ENCODE measurements around the gene RPL21. TPM values are rescaled to one million over a fixed set of nuclear protein-coding genes. Genes with fewer than 3 reads are reported as not detected.
"Not testable (repeated sequence)": the region's sequence is repeated elsewhere in the genome, so short reads cannot be mapped to it uniquely, and the experiment has no call there.

RPL21 gene
- polyA plus RNA-seq (ENCODE audit: insufficient read length in 4 of 4), result 100 to 1,000 TPM; 694 to 850 (median 720) TPM

DNA sequence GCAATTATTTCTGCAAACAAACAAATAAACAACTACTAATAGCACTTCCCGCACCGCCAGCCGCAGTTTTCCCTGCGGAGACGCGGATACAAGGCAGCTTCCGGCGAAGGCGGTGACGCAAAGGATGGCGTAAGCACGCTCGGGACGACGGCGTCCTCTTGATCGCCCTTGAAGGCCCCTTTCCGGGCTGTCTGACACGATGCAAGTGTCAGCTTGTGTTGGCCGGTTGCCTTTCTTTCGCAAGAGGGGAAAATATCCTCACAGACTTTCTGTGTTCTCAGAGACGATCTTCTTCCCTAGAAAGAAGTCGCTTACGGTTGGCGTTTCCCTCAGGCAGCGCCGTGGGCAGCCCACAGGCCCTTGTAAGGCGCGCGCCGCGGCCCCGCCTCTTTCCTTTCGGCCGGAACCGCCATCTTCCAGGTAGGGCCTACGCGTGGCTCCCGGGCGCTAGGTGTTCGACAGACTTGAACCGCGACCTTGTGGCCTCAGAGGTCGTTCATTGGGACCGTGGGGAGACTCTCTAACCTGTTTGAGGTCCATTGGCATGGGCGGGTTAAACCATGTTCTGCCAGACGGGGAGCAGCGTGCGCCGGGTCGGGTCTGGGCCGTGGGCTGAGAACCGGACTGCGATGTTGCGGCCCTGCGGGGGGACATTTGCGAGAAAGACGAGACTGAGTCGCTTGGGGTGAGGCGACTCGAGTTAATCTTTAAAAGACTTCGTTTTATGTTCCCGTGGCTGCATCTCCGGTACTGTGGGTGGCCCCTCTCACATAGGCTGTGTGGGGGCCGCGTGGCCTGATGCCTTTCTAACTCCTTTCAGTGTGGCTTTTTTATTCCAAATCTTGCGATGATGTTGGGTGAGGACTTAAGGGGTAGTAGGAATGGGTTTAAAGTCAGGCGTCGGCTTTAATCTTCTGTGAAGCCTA lies at the start of gene RPL21:
TSS of gene RPL21 (plus strand) at position 393 of the 926 bp plus-strand sequence. CDS start 2,219 bp downstream, outside the sequence.
- DNase-seq (ENCODE audit: low read depth in 4 of 4, low spot score in 3 of 4), result peak; percentile 91 to 98 (median 94)

DNA sequence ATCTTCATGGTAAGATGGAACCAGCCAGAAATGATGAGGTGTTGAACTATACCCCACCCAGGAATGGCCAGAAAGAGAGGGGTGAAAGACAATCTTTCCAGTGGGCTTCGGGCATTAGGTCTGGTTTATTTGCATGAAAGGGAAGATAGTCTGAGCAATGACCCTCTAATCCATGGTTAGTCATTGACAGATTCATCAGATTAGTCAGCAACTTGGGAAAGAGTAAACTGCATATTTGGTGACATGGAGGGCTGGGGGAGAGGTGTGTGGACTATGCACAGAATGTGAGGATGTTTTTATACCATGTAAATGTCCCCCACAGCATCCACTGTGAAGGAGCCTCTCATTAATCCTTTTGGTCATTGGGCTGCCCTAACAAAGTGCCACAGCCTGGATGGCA lies 49.7 kb upstream of the RPL21 start:
- no peak for DNase-seq (ENCODE audit: low read depth in 4 of 4, low spot score in 3 of 4)

DNA sequence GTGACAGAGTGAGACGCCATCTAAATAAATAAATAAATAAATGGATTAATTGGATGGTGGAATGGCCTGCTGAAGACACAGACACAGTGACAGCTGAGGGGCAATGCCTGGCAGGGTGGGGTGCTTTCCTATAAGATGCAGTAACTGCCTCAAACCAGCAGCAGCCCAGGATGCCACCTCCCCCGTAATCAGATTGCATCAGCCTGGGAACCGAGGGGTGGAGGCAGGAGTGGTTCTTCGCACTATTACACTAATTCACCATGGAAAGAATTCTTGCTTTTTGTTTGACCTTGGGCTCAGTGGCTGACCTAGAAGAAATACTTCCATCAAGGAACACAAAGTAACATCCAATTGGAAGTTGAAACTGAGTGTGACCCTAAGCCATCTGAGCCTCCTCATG lies 48.2 kb upstream of the RPL21 start:
- no peak for DNase-seq (ENCODE audit: low read depth in 4 of 4, low spot score in 3 of 4)

DNA sequence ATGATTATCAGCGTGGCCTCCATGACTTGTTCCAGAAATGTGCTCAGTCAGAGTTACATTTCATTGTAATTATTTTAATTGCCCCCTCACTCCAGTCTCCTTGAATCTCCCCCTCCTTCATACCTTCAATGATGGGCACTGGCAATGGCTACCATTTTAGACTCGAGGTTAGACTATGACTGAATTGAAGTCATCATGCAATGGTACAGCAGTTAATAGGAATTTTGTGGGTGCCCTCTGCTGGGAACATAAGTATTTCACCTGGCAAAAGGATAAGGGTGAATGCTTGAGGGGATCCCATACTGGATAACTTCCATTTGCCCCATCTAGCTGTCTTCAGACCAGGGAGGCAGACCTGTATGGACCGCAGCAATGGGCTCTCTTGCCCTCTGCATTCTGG lies 47.5 kb upstream of the RPL21 start:
- no peak for DNase-seq (ENCODE audit: low read depth in 4 of 4, low spot score in 3 of 4)

DNA sequence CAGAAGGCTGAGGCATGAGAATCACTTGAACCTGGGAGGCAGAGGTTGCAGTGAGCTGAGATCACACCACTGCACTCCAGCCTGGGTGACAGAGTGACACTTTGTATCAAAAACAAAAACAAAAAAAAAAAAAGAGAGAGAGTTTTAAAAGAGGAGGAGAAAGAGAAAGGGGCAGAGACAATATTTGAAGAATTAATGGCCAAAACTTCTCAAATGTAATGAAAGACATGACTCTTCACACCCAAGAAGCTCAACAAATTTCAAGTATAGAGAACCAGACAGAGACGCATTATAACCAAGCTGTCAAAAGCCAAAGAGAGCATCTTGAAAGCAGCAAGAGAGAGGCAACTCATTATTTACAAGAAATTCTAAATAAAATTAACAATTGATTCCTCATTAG lies 42.8 kb upstream of the RPL21 start:
- DNase-seq (ENCODE audit: low read depth in 4 of 4, low spot score in 3 of 4), result no peak

DNA sequence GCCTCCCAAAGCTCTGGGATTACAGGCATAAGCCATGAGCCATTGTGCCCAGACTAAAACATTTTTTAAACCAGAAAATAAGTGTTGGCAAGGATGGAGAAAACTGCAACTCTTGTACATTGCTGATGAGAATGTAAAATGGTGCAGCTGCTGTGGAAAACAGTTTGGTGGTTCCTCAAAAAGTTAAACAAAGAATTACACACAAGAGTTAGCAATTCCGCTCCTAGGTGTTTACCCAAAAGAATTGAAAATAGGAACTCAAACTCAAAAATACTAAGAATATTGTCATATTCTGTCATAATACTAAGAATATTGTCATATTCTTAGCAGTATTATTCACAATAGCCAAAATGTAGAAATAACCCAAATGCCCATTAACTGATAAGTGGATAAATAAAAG lies 40.1 kb upstream of the RPL21 start:
- DNase-seq (ENCODE audit: low read depth in 4 of 4, low spot score in 3 of 4), result no peak

DNA sequence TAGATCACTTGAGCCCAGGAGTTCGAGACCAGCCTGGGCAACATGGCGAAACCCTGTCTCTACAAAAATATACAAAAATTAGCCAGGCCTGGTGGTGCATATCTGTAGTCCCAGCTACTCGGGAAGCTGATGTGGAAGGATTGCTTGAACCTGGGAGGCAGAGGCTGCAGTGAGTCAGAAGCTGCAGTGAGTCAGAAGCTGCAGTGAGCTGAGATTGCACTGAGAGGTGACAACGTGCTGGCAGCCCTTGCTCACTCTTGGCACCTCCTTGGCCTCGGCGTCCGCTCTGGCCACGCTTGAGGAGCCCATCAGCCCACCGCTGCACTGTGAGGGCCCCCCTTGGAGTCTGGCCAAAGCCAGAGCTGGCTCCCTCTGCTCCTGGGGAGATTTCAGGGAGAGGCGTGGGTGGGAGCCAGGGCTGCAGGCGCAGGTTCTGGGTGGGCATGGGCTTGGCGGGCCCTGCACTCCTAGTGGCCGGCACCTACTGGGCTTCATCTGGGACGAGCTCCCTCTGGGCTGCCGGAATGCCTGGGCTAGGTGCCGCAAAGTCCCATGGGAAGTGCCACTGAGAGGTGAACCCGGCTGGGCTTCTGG lies 39.5 kb upstream of the RPL21 start:
- no peak for DNase-seq (ENCODE audit: low read depth in 4 of 4, low spot score in 3 of 4)

DNA sequence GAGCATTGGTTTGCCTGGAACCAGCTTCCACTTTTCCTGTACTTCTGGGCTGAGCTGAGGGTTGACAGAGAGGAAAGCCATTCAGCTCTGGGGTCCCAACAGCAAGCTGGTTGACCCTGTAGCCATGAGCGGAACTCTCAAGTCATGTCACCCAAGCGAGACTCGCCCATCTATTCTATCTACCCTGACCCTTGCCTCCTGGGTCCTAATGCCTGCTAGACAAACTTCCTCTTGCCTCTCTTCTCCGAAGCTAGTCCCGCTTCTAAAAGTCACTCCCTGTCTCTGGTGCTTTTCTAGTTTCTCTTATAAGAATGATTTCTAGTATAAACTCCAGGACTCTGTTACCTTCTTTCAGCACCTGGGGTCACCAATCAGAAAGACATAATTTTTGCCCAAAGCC lies 38.0 kb upstream of the RPL21 start:
- not testable (repeated sequence) for DNase-seq (ENCODE audit: low read depth in 4 of 4, low spot score in 3 of 4)

DNA sequence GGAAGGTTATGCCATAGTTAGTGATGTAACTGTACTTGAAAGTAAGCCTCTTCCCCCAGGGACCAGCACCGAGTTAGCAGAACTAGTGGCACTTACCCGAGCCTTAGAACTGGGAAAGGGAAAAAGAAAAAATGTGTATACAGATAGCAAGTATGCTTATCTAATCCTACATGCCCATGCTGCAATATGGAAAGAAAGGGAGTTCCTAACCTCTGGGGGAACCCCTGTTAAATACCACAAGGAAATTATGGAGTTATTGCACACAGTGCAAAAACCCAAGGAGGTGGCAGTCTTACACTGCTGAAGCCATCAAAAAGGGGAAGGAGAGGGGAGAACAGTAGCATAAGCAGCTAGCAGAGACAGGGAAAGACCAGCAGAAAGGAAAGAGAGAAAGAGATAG lies 33.6 kb upstream of the RPL21 start:
- not testable (repeated sequence) for DNase-seq (ENCODE audit: low read depth in 4 of 4, low spot score in 3 of 4)

DNA sequence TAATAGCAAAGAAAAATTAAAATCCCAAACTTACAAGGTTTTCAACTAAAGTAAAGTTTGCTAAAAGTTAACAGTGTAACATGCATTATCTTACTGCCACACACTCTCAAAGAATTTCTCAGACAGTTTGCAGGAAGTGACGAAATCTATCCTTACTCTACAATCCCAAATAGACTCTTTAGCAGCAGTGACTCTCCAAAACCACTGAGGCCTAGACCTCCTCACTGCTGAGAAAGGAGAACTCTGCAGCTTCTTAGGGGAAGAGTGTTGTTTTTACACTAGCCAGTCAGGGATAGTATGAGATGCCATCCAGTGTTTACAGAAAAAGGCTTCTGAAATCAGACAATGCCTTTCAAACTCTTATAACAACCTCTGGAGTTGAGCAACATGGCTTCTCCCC lies 32.5 kb upstream of the RPL21 start:
- DNase-seq (ENCODE audit: low read depth in 4 of 4, low spot score in 3 of 4), result not testable (repeated sequence)

DNA sequence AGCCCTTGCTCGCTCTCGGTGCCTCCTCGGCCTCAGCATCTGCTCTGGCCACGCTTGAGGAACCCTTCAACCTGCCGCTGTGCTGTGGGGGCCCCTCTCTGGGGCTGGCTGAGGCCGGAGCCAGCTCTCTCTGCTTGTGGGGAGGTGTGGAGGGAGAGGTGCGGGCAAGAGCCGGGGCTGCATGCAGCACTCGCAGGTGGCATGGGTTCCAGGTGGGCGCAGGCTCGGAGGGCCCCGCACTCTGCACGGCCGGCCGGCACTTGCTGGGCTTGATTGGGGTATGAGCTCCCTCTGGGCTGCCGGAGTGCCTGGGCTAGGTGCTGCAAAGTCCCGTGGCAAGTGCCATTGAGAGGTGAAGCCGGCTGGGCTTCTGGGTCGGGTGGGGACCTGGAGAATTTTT lies 31.7 kb upstream of the RPL21 start:
- DNase-seq (ENCODE audit: low read depth in 4 of 4, low spot score in 3 of 4), result no peak

DNA sequence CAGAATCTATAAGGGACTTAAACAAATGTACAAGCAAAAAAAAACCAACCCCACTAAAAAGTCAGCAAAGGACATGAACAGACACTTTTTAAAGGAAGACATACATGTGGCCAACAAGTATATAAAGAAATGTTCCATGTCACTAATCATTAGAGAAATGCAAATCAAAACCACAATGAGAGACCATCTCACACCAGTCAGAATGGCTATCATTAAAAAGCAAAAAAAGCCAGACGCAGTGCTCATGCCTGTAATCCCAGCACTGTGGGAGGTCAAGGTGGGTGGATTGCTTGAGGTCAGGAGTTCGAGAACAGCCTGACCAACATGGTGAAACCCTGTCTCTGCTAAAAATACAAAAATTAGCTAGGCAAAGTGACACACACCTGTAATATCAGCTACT lies 29.3 kb upstream of the RPL21 start:
- DNase-seq (ENCODE audit: low read depth in 4 of 4, low spot score in 3 of 4), result not testable (repeated sequence)

DNA sequence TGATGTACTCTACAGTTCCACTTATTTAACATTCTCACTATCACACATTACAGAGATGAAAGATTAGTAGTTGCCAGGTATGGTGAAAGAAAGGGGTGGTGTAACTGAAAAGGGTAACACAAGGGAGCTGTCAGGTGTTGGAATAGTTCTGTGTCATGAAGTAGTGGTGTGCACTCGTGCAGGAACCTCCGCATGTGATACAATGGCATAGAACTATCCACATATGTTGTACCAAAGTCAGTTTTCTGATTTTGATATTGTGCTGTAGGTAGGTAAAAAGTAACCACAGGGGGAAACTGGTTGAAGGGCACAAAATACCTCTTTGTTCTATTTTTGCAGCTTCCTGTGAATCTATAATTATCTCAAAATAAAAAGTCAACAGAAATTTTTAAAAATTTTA lies 24.4 kb upstream of the RPL21 start:
- DNase-seq (ENCODE audit: low read depth in 4 of 4, low spot score in 3 of 4), result no peak

DNA sequence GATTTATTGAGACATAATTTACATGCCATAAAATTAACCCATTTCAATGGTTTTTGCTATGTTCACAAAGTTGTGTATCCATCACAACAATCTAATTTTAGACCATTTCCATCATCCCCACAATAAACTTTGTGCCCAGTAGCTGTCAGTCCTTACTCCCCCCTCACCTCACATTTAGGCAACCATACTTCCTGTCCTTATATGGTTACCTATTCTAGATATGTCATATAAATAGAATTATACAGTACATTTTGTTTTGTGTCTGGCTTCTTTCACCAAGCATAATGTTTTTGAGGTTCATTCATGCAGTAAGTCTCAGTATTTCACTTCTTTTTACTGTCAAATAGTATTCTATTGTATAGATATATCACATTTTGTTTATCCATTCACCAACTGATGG lies 23.2 kb upstream of the RPL21 start:
- no peak for DNase-seq (ENCODE audit: low read depth in 4 of 4, low spot score in 3 of 4)

DNA sequence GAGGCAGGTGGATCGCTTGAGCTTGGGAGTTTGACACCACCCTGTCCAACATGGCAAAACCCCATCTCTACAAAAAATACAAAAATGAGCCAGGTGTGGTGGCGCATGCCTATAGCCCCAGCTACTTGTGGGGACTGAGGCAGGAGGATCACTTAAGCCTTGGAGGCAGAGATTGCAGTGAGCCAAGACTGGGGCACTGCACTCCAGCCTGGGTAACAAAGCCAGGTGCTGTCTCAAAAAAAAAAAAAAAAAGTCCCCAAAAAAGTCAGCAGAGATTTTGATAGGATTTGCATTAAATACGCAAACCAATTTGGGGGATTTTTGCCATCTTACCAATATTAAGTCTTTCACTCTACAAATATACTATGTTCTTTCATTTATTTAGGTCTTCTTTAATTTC lies 21.7 kb upstream of the RPL21 start:
- DNase-seq (ENCODE audit: low read depth in 4 of 4, low spot score in 3 of 4), result no peak

DNA sequence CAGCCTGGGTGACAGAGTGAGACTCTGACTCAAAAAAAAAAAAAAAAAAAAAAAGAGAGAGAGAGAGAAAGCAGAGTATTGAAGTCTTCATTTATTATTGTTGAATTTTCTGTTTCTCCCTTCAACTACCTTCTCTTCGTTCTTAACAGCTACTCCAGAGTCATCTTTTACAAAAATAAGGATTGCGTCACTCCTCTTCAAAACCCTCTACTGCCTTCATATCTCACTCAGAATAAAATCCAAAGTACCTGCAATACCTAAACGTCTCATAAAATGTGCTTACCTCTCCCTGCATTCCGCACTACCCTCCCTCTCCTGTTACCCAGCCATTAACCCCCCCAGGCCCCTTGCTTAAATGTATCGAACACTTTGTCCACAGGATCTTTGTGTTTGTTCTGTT lies 17.4 kb upstream of the RPL21 start:
- no peak for DNase-seq (ENCODE audit: low read depth in 4 of 4, low spot score in 3 of 4)

DNA sequence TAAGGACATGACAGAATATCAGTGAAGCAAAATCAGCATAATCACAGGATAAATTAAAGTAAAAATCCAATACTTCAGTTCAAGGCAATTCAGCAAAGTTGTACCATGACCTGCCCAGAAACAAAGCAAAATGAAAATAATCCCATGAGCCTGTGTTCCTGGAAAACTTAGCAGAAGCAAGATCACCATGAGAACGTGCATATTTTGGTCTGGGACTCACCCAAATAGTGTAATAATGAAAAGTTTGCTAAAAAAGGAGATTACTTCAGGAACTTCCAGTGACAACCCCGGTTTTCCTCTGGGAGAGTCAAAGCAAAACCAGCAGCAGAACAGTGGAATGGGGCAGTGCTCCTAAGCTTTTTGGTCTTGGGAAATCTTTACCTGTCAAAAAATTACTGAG lies 14.9 kb upstream of the RPL21 start:
- DNase-seq (ENCODE audit: low read depth in 4 of 4, low spot score in 3 of 4), result no peak

DNA sequence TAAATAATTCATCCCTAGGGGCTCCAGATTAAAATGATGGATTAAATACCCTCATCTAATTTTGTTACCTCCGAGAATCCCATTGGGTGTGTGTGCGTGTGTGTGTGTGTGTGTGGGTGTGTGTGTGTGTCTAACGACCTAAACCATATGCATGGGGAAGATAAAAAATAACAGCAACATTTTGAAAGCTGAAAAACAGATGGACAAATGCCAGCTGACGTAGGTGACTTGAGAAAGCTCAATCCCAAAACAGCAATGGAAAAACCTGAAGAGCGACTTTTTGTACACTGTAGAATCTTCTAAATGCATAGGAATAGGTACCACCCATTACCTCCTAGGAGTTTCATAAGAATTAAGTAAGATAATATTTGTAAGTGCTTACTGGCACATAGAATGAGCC lies 8.7 kb upstream of the RPL21 start:
- DNase-seq (ENCODE audit: low read depth in 4 of 4, low spot score in 3 of 4), result no peak

DNA sequence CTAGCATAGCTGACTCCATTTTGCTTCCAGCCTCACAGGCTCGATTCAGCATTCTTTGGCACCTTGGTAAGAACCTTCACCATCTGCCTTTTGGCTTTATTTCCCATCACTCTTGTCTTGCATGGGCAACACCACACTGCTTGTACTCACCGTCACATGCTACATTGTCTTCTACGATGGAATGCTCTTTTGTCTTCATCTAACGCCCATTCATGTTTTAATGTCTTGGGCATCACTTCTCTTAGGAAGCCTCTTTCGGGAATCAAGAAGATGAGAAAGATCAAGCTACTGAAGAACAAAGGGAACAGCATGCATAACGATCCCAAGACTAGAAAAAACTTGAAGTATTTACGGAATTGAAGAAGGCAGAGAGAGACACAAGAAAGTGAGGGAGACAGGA lies 5.7 kb upstream of the RPL21 start:
- DNase-seq (ENCODE audit: low read depth in 4 of 4, low spot score in 3 of 4), result no peak

DNA sequence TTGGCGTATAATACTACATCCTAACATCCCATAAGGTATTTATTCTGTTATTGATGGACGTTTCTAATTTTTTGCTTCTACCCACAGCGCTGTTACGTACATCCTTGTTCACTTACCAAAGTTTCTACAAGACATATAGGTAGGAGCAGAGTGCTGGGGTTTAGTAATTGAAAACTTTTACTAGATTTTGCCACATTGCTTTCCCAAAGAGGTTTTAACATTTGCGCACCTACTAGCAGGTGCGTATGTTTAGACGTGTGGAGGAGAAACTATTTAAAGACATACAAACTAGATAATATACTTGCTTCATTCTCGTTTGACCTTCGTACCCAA lies 559 bp upstream of the RPL21 start:
- DNase-seq (ENCODE audit: low read depth in 4 of 4, low spot score in 3 of 4), result no peak

DNA sequence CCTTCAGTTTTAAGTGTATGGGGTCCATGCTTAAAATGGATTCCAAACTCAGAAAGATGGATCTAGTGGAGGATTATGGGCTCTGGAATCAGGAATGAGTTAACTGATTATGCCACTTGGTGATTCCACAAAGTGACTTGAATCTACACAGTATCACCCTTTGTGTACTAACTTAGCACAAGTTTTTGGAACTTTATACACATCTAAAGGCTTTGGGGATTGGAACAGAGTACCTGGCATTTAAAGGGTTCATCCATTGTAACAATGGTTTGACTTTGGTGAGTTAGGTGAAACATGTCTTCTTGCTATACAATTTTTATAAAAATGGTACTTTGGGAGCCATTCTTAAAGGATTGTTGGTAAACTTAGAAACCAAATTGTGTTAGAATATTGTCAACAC lies 1.1 kb downstream of the RPL21 start:
- DNase-seq (ENCODE audit: low read depth in 4 of 4, low spot score in 3 of 4), result no peak

DNA sequence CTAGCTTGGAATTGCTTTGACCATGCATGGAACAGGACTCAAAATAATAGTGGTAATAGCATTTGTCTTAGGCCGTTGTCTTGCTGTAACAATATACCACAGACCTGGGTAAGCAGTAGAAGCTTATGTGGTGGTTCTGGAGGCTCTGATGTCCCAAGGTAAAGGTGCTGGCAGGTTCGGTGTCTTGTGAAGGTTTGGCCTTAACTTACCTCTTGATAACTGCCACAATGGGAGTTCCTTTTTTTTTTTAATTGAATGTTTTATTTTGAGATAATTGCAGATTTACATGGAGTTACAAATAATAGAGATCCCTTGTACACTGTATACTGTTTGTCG lies 5.8 kb downstream of the RPL21 start:
- DNase-seq (ENCODE audit: low read depth in 4 of 4, low spot score in 3 of 4), result no peak
